Liver (tissue), 9 donors: Measurements from ENCODE around the gene TPK1. TPM values are rescaled to one million over a fixed set of nuclear protein-coding genes. Genes with fewer than 3 reads are reported as not detected.

ENCODE experiments used
- DNase-seq: peaks from one replicate; pipeline ENCODE4 v3.0.0-alpha.2; 2017; ENCODE audit warnings: low spot score
- H3K27ac ChIP-seq, 2 donors: one replicate each; pipeline ENCODE4 v1.7.0; 2013; ENCODE audit warnings: inconsistent platforms in 2 of 2, low read length in 2 of 2, control low read depth in 1 of 2, low read depth in 1 of 2, mild to moderate bottlenecking in 1 of 2
- H3K27me3 ChIP-seq, 4 donors: one replicate each; pipeline versions ENCODE4 v1.6.1 to v1.7.0; 2013; ENCODE audit warnings: low read length in 3 of 4, inconsistent platforms in 1 of 4, mild to moderate bottlenecking in 1 of 4, moderate library complexity in 1 of 4; ENCODE audit not compliant: control insufficient read depth in 4 of 4, insufficient read depth in 4 of 4
- H3K36me3 ChIP-seq, 4 donors: one replicate each; pipeline versions ENCODE4 v1.6.1 to v1.7.0; 2013; ENCODE audit warnings: low read length in 3 of 4, mild to moderate bottlenecking in 3 of 4, low read depth in 1 of 4, moderate library complexity in 1 of 4; ENCODE audit not compliant: control insufficient read depth in 4 of 4, insufficient read depth in 3 of 4
- H3K4me1 ChIP-seq, 4 donors: one replicate each; pipeline versions ENCODE4 v1.6.1 to v1.7.0; 2013; ENCODE audit warnings: low read length in 3 of 4, mild to moderate bottlenecking in 3 of 4, moderate library complexity in 1 of 4; ENCODE audit not compliant: control insufficient read depth in 4 of 4, insufficient read depth in 4 of 4
- H3K4me3 ChIP-seq, 3 donors: one replicate each; pipeline versions ENCODE4 v1.6.1 to v1.7.0; 2013; ENCODE audit warnings: low read length in 3 of 3, control low read depth in 1 of 3, low read depth in 1 of 3, mild to moderate bottlenecking in 1 of 3
- H3K9ac ChIP-seq, 2 donors: one replicate each; pipeline ENCODE4 v1.7.0; 2013; ENCODE audit warnings: low read length in 2 of 2, mild to moderate bottlenecking in 2 of 2, moderate library complexity in 2 of 2, control low read depth in 1 of 2, low read depth in 1 of 2
- H3K9me3 ChIP-seq, 4 donors: one replicate each; pipeline versions ENCODE4 v1.6.1 to v1.7.0; 2013; ENCODE audit warnings: low read length in 3 of 4; ENCODE audit not compliant: control insufficient read depth in 4 of 4
- EGR1 ChIP-seq, 2 donors: IDR thresholded peaks; 2 replicates each; pipeline ENCODE4 v1.6.1; 2016 to 2018; ENCODE audit warnings: antibody characterized with exemption in 2 of 2, low read depth in 2 of 2
- FOXA1 ChIP-seq: IDR thresholded peaks from 2 replicates; pipeline ENCODE4 v1.6.1; 2016; ENCODE audit warnings: antibody characterized with exemption
- FOXA2 ChIP-seq: IDR thresholded peaks from 2 replicates; pipeline ENCODE4 v1.6.1; 2016; ENCODE audit warnings: antibody characterized with exemption
- HNF4A ChIP-seq, 2 donors: conservative IDR thresholded peaks; 2 replicates each; pipeline ENCODE4 v1.6.1; 2016; ENCODE audit warnings: antibody characterized with exemption in 2 of 2, mild to moderate bottlenecking in 2 of 2
- NR2F2 ChIP-seq: IDR thresholded peaks from 2 replicates; pipeline ENCODE4 v1.6.1; 2016; ENCODE audit warnings: antibody characterized with exemption
- RAD21 ChIP-seq, 2 donors: IDR thresholded peaks; 2 replicates each; pipeline ENCODE4 v1.6.1; 2016; ENCODE audit warnings: antibody characterized with exemption in 2 of 2, mild to moderate bottlenecking in 2 of 2
- RXRA ChIP-seq, 2 donors: IDR thresholded peaks; 2 replicates each; pipeline ENCODE4 v1.6.1; 2017 to 2018; ENCODE audit warnings: antibody characterized with exemption in 2 of 2, mild to moderate bottlenecking in 1 of 2
- SP1 ChIP-seq: IDR thresholded peaks from 2 replicates; pipeline ENCODE4 v1.6.1; 2018; ENCODE audit warnings: antibody characterized with exemption, mild to moderate bottlenecking
- TAF1 ChIP-seq: conservative IDR thresholded peaks from 2 replicates; pipeline ENCODE4 v1.6.1; 2016; ENCODE audit warnings: antibody characterized with exemption, mild to moderate bottlenecking
- YY1 ChIP-seq: IDR thresholded peaks from 2 replicates; pipeline ENCODE4 v1.6.1; 2016; ENCODE audit warnings: antibody characterized with exemption, mild to moderate bottlenecking
- WGBS: extraction: QIAGEN DNeasy Blood & Tissue Kit; methylation state at CpG from one replicate; pipeline ENCODE4 v1.1.7; 2013; 5-methylcytosine and 5-hydroxymethylcytosine counted together
- polyA plus RNA-seq, 2 donors: library from polyadenylated mRNA; stranded (reverse) in 1 of 2; unstranded in 1 of 2; fragments of 200-250 nt in 1 of 2; fragments of >200 nt in 1 of 2; fragmentation: Nextera tagmentation in 1 of 2; extraction: Ambion mirVana in 1 of 2; gene quantifications; one replicate each; pipeline versions ENCODE4 v1.2.1 to v1.2.3, GENCODE V29; 2013 to 2015
- total RNA-seq, 2 donors: library from RNA; depleted of rRNA; stranded (reverse); fragments of >200 nt; gene quantifications; one replicate each; pipeline ENCODE4 v1.2.3, GENCODE V29; 2014
- TF ChIP-seq, protein P1 (sequence below): IDR thresholded peaks from 2 replicates; pipeline ENCODE4 v1.6.1; 2016; ENCODE audit warnings: antibody characterized with exemption, mild to moderate bottlenecking
- TF ChIP-seq, protein P2 (sequence below): fragments of 150-350 bp; IDR thresholded peaks from 2 replicates; pipeline ENCODE4 v1.5.1; 2017; ENCODE audit warnings: improper control_type of control experiment, low read depth, low read length; ENCODE audit not compliant: missing input control
- TF ChIP-seq, protein P3 (sequence below): IDR thresholded peaks from 2 replicates; pipeline ENCODE4 v1.6.1; 2016; ENCODE audit warnings: antibody characterized with exemption
- TF ChIP-seq, protein P4 (sequence below): IDR thresholded peaks from 2 replicates; pipeline ENCODE4 v1.6.1; 2016; ENCODE audit warnings: antibody characterized with exemption
- donor health status: healthy.
- donor health status: healthy.
- donor health status: healthy.
- donor health status: healthy.
- donor health status: healthy.

TPK1 gene
- total and polyA plus RNA-seq, 4 donors = 2.2 to 7.5 (median 3.3) TPM

DNA sequence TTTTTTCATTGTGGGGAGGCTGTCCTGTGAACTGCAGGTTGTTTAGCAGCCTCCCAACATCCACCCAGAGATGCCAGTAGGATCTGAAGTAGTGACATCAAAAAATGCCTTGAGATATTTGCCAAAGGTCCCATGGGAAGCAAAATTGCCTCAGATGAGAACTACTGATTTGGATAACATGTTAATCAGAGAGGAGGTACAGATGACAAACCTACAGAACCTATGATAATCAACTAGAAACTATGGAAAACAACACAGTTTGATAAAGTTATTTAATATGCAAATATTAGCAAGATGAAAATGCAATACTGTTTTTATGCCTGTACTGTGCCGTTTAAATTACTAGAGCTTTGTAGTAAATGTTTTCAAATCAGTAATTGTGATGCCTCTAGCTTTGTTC is 341.5 kb downstream of the TPK1 start (continued):
- TF ChIP-seq, protein P1, sequence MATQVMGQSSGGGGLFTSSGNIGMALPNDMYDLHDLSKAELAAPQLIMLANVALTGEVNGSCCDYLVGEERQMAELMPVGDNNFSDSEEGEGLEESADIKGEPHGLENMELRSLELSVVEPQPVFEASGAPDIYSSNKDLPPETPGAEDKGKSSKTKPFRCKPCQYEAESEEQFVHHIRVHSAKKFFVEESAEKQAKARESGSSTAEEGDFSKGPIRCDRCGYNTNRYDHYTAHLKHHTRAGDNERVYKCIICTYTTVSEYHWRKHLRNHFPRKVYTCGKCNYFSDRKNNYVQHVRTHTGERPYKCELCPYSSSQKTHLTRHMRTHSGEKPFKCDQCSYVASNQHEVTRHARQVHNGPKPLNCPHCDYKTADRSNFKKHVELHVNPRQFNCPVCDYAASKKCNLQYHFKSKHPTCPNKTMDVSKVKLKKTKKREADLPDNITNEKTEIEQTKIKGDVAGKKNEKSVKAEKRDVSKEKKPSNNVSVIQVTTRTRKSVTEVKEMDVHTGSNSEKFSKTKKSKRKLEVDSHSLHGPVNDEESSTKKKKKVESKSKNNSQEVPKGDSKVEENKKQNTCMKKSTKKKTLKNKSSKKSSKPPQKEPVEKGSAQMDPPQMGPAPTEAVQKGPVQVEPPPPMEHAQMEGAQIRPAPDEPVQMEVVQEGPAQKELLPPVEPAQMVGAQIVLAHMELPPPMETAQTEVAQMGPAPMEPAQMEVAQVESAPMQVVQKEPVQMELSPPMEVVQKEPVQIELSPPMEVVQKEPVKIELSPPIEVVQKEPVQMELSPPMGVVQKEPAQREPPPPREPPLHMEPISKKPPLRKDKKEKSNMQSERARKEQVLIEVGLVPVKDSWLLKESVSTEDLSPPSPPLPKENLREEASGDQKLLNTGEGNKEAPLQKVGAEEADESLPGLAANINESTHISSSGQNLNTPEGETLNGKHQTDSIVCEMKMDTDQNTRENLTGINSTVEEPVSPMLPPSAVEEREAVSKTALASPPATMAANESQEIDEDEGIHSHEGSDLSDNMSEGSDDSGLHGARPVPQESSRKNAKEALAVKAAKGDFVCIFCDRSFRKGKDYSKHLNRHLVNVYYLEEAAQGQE = no peak
- TF ChIP-seq HNF4A (conservative IDR thresholded peaks at IDR 0.05) (no peak), NR2F2 (no peak)

DNA sequence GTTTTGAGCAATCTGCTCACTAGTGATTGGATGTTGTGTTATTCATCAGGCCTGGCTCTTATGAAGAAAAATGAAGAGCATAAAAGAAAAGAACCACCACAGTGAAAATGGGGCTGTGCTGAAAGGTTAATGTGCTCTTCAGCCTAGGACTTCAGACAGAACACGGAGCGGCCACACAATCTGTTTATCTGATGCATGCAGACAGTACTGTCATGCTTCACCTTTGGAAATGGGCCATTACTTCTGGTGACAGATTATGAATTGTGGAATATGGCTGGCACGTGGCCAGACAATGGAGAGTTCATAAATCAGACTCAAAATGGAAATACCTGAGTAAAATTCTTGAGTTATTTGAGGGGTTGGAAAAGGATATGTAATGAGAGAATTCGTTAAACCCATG is 346.3 kb downstream of the TPK1 start:
- 75% methylated on average over 4 of the region's 4 CpGs for WGBS
- Histone ChIP-seq H3K4me1 (no peaks in the 10 kb centered on the region), H3K9ac (no peak overlapping the region), H3K9me3 (peaks cover 0 to 2% (median 0%) of the 10 kb centered on the region in 4 donors), H3K36me3 (no peaks in the 10 kb centered on the region), H3K27me3 (no peaks in the 10 kb centered on the region), H3K27ac (no peak overlapping the region), H3K4me3 (no peak overlapping the region)
- no peak for DNase-seq
- TF ChIP-seq TAF1 (no peak), FOXA1 (no peak), HNF4A (conservative IDR thresholded peaks at IDR 0.05) (no peak), RXRA (IDR thresholded peaks at IDR 0.05) (no peak), SP1 (no peak), EGR1 (IDR thresholded peaks at IDR 0.05; ENCODE audit: low read depth in 2 of 2) (no peak), FOXA2 (no peak), NR2F2 (no peak), YY1 (no peak)
- TF ChIP-seq, protein P2, sequence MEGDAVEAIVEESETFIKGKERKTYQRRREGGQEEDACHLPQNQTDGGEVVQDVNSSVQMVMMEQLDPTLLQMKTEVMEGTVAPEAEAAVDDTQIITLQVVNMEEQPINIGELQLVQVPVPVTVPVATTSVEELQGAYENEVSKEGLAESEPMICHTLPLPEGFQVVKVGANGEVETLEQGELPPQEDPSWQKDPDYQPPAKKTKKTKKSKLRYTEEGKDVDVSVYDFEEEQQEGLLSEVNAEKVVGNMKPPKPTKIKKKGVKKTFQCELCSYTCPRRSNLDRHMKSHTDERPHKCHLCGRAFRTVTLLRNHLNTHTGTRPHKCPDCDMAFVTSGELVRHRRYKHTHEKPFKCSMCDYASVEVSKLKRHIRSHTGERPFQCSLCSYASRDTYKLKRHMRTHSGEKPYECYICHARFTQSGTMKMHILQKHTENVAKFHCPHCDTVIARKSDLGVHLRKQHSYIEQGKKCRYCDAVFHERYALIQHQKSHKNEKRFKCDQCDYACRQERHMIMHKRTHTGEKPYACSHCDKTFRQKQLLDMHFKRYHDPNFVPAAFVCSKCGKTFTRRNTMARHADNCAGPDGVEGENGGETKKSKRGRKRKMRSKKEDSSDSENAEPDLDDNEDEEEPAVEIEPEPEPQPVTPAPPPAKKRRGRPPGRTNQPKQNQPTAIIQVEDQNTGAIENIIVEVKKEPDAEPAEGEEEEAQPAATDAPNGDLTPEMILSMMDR = no peak
- TF ChIP-seq, protein P3, sequence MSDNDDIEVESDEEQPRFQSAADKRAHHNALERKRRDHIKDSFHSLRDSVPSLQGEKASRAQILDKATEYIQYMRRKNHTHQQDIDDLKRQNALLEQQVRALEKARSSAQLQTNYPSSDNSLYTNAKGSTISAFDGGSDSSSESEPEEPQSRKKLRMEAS = no peak
- TF ChIP-seq, protein P1 = no peak

DNA sequence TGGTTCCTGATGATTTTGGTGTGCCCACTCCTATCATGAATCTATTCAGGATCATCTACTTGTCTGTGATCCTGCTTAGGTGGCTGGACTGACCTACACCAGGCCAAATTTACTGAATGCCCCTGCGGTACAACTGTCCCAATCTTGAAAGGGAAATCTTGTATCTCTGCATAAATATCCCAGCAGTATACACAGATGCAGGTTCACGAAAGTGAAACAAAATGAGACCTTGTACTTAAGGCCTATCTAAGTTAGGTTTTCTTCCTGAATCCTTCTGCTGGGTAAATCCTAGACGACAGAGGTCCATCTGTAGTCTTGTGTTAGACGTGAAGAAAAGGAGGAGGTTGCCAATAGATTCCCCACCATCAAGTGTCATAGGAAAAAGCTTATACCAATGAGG is 346.9 kb downstream of the TPK1 start:
- Histone ChIP-seq H3K36me3 (no peaks in the 10 kb centered on the region), H3K9ac (no peak overlapping the region)
- TF ChIP-seq YY1 (no peak), RAD21 (IDR thresholded peaks at IDR 0.05) (no peak), RXRA (IDR thresholded peaks at IDR 0.05) (no peak), FOXA1 (no peak), TAF1 (no peak)
- TF ChIP-seq, protein P2 = no peak
- TF ChIP-seq, protein P4, sequence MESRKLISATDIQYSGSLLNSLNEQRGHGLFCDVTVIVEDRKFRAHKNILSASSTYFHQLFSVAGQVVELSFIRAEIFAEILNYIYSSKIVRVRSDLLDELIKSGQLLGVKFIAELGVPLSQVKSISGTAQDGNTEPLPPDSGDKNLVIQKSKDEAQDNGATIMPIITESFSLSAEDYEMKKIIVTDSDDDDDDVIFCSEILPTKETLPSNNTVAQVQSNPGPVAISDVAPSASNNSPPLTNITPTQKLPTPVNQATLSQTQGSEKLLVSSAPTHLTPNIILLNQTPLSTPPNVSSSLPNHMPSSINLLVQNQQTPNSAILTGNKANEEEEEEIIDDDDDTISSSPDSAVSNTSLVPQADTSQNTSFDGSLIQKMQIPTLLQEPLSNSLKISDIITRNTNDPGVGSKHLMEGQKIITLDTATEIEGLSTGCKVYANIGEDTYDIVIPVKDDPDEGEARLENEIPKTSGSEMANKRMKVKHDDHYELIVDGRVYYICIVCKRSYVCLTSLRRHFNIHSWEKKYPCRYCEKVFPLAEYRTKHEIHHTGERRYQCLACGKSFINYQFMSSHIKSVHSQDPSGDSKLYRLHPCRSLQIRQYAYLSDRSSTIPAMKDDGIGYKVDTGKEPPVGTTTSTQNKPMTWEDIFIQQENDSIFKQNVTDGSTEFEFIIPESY = no peak

More for the DNA sequence above, 346.9 kb downstream of the TPK1 start:
- Histone ChIP-seq H3K4me3 (no peak overlapping the region), H3K9me3 (no peaks in the 10 kb centered on the region), H3K4me1 (no peaks in the 10 kb centered on the region), H3K27me3 (no peaks in the 10 kb centered on the region), H3K27ac (no peak overlapping the region)
- 89% methylated on average over 4 of the region's 4 CpGs for WGBS
- DNase-seq = no peak
